Measurements from ENCODE around the gene VMP1. TPM values are rescaled to one million over a fixed set of nuclear protein-coding genes. Genes with fewer than 3 reads are reported as not detected.
"Not testable (repeated sequence)": the region's sequence is repeated elsewhere in the genome, so short reads cannot be mapped to it uniquely, and the experiment has no call there.

The VMP1 gene
- total RNA-seq, 1 donor from 2014 or later: 209 TPM

DNA sequence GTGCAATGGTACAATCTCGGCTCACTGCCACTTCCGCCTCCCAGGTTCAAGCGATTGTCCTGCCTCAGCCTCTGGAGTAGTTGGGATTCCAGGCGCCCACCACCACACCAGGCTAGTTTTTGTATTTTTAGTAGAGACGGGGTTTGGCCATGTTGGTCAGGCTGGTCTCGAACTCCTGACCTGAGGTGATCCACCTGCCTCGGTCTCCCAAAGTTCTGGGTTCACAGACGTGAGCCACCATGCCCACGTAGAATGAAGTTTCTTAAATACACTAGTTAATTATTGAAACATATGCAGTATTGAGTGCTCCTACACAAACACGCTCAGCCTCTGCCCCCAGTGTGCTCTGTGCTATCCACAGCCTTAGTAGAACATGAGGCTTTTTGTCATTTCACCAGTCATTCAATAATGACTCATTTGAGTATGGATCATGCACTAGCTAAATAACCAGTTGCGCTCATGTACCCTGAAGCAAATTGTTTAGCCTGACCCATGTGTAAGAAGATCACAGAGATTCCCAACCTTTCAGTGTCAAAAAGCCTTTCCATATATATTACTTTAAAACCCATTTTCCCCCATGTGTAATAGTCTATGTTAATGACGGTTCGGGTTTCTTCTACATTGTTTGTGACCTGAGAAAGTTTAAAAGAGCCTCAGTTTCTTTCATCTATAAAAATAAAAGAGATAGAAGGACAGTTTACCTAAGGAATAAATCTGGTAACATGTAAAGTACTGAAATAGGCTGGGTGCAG, 135.6 kb downstream of the VMP1 start:
- DNase-seq: peak; percentile 94

DNA sequence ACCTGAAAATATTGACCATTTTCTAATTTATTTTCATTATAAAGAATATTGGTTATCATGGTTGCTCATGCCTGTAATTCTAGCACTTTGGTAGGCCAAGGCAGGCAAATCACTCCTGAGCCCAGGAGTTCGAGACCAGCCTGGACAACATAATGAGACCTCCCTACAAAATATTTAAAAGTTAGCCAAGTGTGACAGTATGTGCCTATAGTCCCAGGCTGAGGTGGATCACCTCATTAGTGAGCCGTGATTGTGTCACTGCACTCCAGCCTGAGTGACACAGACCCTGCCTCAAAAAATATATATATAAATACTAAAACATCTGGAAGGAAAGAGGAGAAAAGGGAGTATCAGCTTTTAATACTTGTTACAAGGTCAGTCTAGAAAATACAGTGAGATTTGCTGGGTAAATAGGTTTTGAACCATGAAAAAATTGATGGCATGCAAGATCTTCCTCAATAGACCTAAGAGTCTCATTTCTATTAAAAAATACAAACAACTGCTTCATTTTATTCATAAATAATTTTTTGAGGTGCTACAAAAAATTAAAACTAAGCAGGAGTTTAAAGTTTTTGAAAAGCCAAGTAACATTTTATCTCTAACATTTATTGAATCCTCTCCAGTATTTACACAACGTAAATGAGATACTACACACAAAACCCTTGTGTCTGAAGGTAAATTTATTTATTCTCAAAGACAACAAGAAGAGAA, 137.6 kb downstream of the VMP1 start:
- DNase-seq: peak; percentile 50

DNA sequence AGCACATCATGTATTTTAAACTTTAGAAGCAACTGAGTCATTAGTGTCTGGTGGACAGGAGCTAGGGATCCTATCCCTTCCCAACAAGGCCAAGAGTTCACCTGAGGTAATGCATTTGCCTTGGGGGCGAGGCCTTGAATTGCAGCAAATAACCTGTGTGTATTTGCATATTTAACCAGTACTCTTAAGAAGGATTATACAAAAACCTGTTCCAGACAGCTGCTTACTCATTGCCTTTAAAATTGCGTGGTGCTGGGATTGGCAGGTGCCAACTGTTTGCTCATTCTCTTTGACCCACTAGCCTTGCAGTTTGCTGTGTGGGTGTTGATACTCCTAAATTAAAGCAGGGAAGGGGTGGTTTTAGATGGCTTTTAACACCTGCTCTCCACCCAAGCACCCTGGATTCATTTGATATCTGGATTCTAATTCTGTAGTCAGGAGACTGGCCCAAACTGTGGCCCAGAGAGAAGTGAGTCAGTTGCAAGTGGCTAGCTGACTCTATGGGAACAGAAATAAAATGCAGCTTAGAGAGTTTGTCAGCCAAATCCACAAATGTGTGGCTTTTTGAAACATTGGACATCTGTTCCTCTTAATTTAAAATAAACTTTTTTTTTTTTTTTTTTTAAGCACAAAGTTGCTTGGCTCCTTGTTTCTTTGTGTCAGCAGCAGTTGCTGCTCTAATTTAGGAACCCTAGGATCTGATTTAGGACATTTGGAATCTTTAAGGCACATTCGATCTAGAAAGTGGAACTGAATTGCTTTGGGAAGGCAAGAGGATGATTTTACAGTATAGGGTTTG, 138.3 kb downstream of the VMP1 start:
- DNase-seq: peak; percentile 67

DNA sequence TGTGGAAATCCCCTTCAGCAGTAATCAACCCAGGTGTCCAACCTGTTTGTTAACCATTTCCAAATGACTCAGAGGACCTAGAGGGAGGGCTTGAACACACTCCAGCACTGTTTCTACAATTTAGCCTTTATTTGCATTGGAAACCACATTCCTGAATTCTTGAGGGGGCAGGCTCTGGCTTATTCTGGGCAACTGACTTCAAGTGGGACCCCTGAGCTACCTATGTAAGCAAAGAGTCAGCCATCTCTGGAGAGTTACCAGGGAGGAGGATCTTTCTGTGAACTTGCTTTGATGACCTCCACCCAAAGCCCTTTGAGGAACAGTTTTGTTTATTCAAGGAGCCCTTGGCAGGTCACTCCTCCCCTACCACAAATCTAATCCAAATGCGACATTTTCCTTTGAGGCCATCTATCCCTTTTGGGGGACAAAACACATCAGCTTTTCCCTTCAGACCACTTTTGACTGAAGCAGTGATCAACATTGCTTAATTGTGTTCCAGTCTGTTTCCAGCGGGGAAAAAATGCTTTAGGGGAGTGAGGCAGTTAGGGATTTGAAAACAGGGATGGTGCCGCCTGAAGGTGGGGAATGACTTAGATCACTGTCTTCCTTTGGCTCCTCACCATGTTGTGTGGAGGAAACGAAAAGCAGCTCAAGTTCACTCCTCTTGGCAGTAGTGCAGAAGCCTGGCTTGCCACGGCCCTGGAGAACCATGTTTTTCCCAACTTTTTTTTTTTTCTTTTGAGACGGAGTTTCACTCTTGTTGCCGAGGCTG, 139.1 kb downstream of the VMP1 start:
- DNase-seq: peak; percentile 77

DNA sequence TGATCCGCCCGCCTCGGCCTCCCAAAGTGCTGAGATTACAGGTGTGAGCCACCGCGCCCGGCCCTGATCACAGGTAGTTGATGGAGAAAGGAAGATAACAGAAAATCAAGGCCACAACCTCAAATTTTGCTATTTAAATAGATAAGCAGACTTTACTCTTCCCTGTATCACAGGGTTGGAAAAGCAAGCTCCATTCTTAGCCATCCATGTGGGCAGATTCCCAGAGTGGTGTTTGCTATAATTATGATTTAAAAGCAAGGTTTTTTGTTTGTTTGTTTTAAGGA, 140.9 kb downstream of the VMP1 start:
- no peak for DNase-seq

DNA sequence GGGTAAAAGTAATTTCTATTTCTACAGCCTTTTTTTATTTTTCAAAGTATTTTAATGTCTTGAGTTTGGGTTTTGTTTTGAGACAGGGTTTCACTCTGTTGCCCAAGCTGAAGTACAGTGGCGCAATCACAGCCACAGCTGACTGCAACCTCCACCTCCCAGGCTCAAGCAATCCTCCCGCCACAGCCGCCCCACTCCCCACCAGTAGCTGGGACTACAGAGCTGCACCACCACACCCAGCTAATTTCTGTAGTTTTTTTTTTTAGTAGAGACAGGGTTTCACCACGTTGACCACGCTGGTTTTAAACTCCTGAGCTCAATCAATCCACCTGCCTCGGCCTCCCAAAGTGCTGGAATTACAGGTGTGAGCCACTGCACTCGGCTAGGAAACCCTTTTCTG, 141.3 kb downstream of the VMP1 start:
- no peak for DNase-seq

DNA sequence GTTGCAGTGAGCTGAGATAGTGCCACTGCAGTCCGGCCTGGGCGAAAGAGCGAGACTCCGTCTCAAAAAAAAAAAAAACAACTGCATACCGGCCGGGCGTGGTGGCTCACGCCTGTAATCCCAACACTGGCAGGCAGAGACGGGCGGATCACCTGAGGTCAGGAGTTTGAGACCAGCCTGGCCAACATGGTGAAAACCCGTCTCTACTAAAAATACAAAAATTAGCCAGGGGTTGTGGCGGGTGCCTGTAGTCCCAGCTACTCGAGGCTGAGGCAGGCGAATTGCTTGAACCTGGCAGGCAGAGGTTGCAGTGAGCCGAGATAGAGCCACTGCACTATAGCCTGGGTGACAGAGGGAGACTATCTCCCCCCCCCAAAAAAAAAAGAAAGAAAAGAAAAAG, 142.9 kb downstream of the VMP1 start:
- not testable (repeated sequence) for DNase-seq

DNA sequence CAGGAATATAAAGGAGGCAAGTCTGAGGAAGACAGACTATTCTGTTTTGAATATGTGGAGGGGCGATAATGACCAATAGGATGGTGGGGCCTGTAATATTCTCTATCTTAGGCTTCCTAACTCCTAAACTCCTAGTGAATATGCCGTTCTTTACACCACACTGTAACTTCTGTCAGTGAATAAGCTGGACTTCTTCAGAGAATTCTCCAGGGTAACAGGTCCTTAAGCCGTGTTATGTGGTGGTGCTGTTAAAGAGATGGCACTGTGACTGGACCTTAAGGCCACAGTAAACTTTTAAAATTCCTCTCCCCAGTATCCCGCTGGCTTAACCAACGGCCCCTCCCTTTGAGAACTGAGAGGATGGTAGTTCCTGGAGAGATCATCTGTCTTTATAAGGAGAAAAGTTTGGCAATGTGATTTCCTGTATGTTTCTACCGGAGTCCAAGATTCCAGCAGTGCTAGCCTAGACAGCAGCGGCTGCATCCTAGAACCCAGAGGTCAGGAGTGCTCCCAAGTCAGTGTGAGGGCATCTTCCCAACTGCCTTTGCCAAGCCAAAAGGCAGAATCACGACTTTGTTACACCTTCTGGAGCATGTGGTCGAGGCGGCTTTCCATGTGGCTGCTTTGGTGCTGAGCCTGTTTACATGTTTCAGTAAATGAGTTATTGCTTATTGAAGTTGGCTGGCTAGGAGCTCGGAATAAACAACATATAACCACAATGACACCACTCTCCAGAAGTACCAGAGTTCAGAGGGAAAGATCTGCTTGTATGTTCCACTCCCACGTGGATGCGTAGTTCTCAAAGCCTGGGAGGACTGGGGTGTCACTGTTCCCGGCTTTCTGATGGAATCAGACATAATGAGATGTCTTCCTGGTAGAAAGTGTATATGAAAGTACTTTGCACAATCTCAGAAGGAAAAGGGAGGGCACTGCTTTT, 144.3 kb downstream of the VMP1 start:
- peak; percentile 31 for DNase-seq

DNA sequence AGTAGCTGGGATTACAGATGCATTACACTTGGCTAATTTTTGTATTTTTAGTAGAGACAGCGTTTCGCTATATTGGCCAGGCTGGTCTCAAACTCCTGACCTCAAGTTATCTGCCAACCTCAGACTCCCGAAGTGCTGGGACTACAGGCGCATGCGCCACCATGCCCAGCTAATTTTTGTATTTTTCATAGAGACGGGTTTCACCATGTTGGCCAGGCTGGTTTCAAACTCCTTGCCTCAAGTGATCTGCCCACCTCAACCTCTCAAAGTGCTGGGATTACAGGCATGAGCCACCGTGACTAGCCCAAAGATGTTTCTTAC, 145.4 kb downstream of the VMP1 start:
- DNase-seq: not testable (repeated sequence)

DNA sequence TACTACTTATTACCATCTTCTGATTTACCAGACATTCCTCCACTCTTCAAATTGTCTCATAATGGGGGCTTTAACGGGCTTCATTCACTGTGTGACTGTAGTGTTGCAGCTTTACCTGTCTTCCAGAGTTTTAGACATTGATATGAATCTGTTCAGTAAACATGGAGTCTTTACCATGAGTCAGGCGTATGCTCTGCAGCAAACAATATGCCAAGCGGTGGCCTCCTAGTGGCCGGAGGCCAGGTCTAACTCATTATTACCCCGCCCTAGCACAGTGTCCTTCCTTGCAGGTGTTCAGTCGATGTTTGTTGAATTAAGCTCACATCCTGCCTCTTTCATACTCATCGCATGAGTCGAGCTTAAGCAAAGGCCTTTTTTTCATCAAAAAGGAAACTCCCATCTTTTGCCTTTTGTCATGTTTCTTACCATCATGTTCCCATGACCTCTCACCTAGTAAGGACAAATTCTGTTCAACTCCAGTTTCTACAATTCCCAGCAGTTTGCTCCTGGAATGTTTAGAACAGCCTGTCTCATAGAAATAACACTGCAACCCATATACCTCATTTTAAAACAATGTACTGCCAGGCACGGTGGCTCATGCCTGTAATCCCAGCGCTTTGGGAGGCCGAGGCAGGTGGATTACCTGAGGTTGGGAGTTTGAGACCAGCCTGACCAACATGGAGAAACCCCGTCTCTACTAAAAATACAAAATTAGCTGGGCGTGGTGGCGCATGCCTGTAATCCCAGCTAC, 145.9 kb downstream of the VMP1 start:
- DNase-seq: peak; percentile 96

DNA sequence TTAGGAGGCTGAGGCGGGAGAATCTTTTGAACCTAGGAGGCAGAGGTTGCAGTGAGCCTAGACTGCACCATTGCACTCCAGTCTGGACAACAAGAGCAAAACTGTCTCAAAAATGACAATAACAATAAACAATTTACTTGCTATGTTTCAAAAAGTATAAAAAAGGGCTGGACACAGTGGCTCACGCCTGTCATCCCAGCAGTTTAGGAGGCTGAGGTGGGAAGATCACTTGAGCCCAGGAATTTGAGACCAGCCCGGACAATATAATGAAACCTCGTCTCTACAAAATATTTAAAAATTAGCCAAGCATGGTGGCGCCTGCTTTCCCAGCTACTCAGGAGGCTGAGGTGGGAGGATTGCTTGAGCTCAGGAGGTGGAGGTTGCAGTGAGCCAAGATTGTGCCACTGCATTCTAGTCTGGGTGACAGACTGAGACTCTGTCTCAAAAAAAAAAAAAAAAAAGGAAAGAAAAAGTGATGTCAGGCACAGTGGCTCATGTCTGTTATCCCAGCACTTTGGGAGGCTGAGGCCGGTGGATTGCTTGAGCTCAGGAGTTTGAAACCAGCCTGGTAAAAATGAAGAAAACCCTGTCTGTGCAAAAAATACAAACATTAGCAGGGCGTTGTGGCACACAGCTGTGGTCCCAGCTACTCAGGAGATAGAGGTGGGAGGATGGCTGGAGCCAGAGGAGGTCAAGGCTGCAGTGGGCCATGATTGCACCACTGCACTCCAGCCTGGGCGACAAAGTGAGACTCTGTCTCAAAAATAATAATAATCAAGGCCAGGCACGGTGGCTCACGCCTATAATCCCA, 146.7 kb downstream of the VMP1 start:
- DNase-seq: not testable (repeated sequence)

DNA sequence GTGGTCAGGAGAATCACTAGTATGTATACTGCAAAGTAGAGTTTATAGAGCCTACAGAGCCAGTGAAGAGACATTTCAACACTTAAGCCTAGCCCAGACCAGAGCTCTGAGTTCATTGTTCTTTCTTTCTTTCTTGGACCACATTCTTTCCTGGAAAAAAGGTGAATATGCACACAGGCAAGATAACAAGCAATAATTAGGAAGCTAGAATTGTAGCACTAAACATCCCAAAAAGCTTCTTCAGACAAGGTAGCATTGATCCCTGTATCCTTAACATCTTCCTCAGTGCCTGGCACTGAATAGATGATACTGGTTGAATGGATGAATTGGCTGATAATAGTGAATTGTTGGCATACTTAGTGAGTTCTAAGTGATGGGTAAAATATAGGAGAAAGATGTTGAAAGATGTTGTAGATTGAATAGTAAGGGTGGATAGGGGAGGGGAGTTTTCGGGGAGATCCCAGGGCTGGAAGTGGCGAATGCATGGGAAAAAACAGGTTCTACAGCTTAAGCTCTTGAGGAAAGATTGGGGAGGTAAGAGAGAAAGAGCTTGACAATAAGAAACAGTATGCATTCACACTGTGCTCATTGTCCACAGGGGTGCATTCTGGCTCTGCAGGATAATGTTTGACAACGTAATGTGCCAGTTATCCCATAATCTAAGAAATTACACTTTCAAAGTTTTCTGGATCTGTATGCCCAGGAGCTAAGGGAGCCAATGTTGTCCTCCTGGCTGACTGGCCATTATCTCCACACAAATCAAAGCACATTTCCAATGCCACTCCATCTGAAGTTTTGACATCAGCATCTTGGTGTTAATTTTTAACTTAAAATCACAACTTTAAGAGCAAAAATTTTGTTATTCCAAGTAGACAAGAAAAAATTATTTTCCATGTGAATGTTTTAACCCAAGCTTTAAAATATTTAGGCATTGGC, 149.7 kb downstream of the VMP1 start:
- DNase-seq: no peak

DNA sequence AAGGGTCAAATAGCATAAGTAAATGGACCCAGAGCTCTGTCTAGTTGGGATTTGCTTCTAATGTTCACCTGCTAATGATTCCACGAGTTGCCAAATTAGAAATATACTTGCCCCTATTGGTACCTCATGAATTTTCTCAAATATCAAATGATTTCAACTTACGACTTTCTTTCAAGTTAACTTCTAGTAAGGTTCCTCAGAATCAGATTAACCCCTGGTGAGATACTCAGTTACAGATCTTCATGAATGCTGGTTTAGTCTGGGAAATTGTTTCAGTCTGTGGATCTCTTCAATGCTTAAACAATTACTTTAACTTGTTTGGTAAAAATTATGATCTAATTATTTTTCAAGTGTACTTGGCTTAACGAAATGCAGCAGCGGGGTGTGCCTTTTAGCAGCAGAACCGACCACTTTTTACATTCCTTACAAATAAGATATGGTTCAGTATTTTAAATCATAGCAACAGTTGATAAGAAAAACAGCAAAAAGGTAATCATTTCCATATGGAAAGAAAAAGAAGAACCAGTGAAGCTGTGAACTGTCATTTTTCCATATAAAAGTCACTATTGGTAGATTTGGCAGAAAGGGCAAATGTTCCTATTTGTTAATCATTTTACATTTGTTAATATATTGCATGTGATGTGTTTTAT, 150.8 kb downstream of the VMP1 start:
- DNase-seq: no peak

DNA sequence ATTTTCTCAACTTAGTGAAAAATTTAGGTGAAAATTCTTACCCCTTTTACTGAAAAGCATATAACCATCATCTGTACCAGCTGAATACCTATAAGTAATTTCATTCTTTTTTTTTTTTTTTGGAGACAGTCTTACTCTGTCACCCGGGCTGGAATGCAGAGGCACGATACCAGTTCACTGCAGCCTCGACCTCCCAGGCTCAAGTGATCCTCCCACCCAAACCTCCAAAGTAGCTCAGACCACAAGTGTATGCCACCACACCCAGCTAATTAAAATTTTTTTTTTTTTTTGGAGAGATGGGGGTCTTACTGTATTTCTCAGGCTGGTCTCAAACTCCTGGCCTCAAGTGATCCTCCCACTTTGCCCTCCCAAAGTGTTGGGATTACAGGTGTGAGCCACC, 151.5 kb downstream of the VMP1 start:
- DNase-seq: no peak

DNA sequence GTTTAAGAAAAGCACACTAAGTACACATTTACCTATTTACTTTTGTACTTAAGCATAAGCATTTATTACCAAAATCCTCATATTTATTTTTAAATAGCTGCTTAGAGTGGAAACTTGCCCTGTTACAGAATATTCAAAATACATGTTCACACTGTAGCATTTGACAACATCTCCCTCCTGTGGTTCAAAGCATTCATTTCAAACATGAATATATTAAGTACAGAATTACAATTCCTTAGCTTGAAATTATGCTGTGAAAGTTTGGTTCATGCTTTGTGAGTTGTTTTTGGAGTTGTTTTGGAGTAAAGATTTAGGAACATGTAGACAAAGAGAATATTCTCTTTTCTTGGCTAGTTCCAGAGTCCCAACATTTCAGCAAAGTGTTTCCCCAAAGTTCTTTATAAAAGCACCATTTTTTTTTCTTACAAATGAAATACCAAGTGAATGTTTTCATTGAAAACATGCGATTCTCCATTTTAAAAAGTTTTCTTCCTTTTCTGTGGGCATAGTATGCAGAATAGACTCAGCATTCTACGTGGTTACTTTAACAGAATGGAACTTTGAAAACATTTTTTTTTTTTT, 152.1 kb downstream of the VMP1 start:
- DNase-seq: peak; percentile 77

DNA sequence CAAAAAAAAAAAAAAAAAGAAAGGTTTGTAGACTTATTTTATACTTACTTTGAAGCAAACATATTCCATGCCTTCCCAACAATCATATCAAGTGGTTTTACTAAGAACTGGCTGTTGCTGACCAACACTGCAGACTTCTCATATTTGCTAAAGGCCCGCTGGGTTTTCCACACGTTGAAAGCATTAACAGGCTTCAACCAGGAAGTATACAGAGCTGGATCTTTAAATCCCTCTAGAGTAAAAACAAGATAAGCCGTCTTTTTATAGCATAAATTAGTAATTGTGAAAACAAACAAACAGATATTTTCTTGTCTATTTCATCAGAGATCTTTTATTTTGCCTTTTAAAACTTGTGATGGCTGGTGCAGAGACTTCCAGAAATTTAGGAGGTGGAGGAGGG, 156.2 kb downstream of the VMP1 start:
- DNase-seq: no peak

DNA sequence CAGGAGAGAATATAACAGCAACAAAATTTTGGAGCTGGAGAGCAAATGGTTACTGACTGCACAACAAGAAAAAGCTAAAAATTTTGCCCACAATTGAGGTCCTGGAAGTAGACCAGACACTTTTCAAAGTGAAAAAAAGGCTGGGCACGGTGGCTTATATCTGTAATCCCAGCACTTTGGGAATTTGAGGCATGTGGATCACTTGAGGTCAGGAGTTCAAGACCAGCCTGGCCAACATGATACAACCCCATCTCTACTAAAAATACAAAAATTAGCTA, 162.4 kb downstream of the VMP1 start:
- DNase-seq: no peak

DNA sequence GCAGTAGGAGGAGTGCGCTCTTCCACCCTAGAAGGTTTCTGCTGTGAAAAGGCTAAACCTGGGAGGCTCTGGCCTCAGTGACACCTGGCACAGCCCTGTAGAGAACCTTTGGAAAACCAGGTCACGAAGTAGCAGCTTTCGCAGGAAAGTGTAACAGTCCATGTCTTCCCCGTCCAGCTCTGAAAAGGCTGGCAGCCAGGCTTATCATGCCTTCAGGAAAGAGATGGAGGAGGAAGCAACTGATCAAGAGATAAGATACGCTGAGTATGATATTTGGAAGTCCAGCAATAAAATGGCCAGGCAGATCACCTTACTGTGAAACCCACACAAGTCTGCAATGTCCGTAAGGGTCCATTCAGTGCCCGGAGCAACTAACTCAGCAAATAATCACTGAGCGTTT, 163.0 kb downstream of the VMP1 start:
- DNase-seq: no peak

All from dermis blood vessel endothelial cell (primary cell).